HepG2 (cell line): ENCODE data around the gene CSNK1D. TPM values are rescaled to one million over a fixed set of nuclear protein-coding genes. Genes with fewer than 3 reads are reported as not detected.

Experiments used
- AHR ChIP-seq: IDR thresholded peaks from 2 replicates; pipeline ENCODE4 v1.6.1; 2018; ENCODE audit warnings: missing genetic modification reagents, missing compliant biosample characterization
- CAMTA2 ChIP-seq: sonication (generic); formaldehyde crosslinking; IDR thresholded peaks from 2 replicates; pipeline ENCODE4 v1.4.0; 2020; ENCODE audit warnings: mild to moderate bottlenecking, missing genetic modification reagents, borderline replicate concordance
- CBX2 ChIP-seq, 2 experiments: fragments of 200-600 bp in 1 of 2; sonication (generic); formaldehyde crosslinking in 1 of 2; IDR thresholded peaks; 2 replicates each; pipeline versions ENCODE4 v1.7.0 to v1.8.1; 2018 to 2022; ENCODE audit warnings: low read depth in 2 of 2, low read length in 1 of 2, mild to moderate bottlenecking in 1 of 2, missing genetic modification reagents in 1 of 2
- CREB3 ChIP-seq: sonication (generic); formaldehyde crosslinking; IDR thresholded peaks from 2 replicates; pipeline ENCODE4 v1.5.0; 2020; ENCODE audit warnings: missing genetic modification reagents
- EED ChIP-seq: sonication (generic); formaldehyde crosslinking; IDR thresholded peaks from 2 replicates; pipeline ENCODE4 v1.5.0; 2020; ENCODE audit warnings: mild to moderate bottlenecking, missing genetic modification reagents
- EP300 ChIP-seq, 3 experiments: sonication (generic) in 1 of 3; formaldehyde crosslinking in 1 of 3; IDR thresholded peaks; 2 replicates each; pipeline versions ENCODE4 v1.5.1 to v1.6.1; 2011 to 2020; ENCODE audit warnings: low read depth in 2 of 3, low read length in 2 of 3, borderline replicate concordance in 1 of 3, improper control_type of control experiment in 1 of 3, mild to moderate bottlenecking in 1 of 3, missing genetic modification reagents in 1 of 3, moderate library complexity in 1 of 3
- ESRRA ChIP-seq: sonication (generic); formaldehyde crosslinking; IDR thresholded peaks from 2 replicates; pipeline ENCODE4 v1.5.1; 2020; ENCODE audit warnings: mild to moderate bottlenecking, low read depth, missing genetic modification reagents
- GABPA ChIP-seq, 2 experiments: IDR thresholded peaks; 2 replicates each; pipeline ENCODE4 v1.6.1; 2011 to 2016; ENCODE audit warnings: low read depth in 2 of 2, low read length in 1 of 2, missing biosample characterization in 1 of 2, missing genetic modification characterization in 1 of 2
- IRF2 ChIP-seq: IDR thresholded peaks from 2 replicates; pipeline ENCODE4 v1.6.1; 2018; ENCODE audit warnings: missing genetic modification reagents, missing compliant biosample characterization
- JARID2 ChIP-seq: sonication (generic); formaldehyde crosslinking; IDR thresholded peaks from 2 replicates; pipeline ENCODE4 v1.8.1; 2023; ENCODE audit warnings: missing genetic modification reagents, inconsistent platforms; ENCODE audit not compliant: insufficient replicate concordance
- KLF9 ChIP-seq: IDR thresholded peaks from 2 replicates; pipeline ENCODE4 v1.6.1; 2016; ENCODE audit warnings: low read depth
- POGZ ChIP-seq: sonication (generic); formaldehyde crosslinking; IDR thresholded peaks from 2 replicates; pipeline ENCODE4 v1.4.0; 2020; ENCODE audit warnings: mild to moderate bottlenecking, missing genetic modification reagents
- POLR2AphosphoS2 ChIP-seq: IDR thresholded peaks from 2 replicates; pipeline ENCODE4 v1.6.1; 2011; ENCODE audit warnings: low read depth, low read length, improper control_type of control experiment
- PTBP1 ChIP-seq: fragments of 200-400 bp; formaldehyde crosslinking; IDR thresholded peaks from 2 replicates; pipeline ENCODE4 v1.6.1; 2018; ENCODE audit warnings: low read length, low read depth; ENCODE audit not compliant: poor library complexity, severe bottlenecking
- SKI ChIP-seq: fragments of 450-650 bp; IDR thresholded peaks from one replicate; pipeline ENCODE4 v1.6.1; 2018; ENCODE audit warnings: mild to moderate bottlenecking; ENCODE audit not compliant: partially characterized antibody
- SNAPC5 ChIP-seq: sonication (generic); formaldehyde crosslinking; IDR thresholded peaks from 2 replicates; pipeline ENCODE4 v1.8.1; 2023; ENCODE audit warnings: mild to moderate bottlenecking, missing genetic modification reagents, borderline replicate concordance
- SOX13 ChIP-seq, 3 experiments: fragments of 450-650 bp in 1 of 3; sonication (generic) in 1 of 3; formaldehyde crosslinking in 1 of 3; IDR thresholded peaks in 2 of 3; conservative IDR thresholded peaks in 1 of 3; 2 replicates each; pipeline versions ENCODE4 v1.5.0 to v1.6.1; 2016 to 2020; ENCODE audit warnings: antibody characterized with exemption in 1 of 3, mild to moderate bottlenecking in 1 of 3, missing compliant biosample characterization in 1 of 3, missing genetic modification reagents in 1 of 3, moderate library complexity in 1 of 3
- SOX5 ChIP-seq: IDR thresholded peaks from 2 replicates; pipeline ENCODE4 v1.6.1; 2016; ENCODE audit warnings: borderline replicate concordance
- THYN1 ChIP-seq: sonication (generic); formaldehyde crosslinking; IDR thresholded peaks from 2 replicates; pipeline ENCODE4 v1.8.1; 2023; ENCODE audit warnings: low read depth, mild to moderate bottlenecking, moderate library complexity, missing genetic modification reagents, borderline replicate concordance
- ZBTB44 ChIP-seq: sonication (generic); formaldehyde crosslinking; IDR thresholded peaks from 2 replicates; pipeline ENCODE4 v1.4.0; 2020; ENCODE audit warnings: missing genetic modification reagents
- ZFP90 ChIP-seq: sonication (generic); formaldehyde crosslinking; IDR thresholded peaks from 2 replicates; pipeline ENCODE4 v1.8.0; 2022; ENCODE audit warnings: missing genetic modification reagents, mild to moderate bottlenecking, inconsistent platforms, borderline replicate concordance
- ZNF224 ChIP-seq: sonication (generic); formaldehyde crosslinking; IDR thresholded peaks from 2 replicates; pipeline ENCODE4 v1.5.0; 2020; ENCODE audit warnings: mild to moderate bottlenecking, missing genetic modification reagents
- ZNF33B ChIP-seq: sonication (generic); formaldehyde crosslinking; IDR thresholded peaks from 2 replicates; pipeline ENCODE4 v1.5.1; 2020; ENCODE audit warnings: mild to moderate bottlenecking, missing genetic modification reagents
- ZNF749 ChIP-seq: sonication (generic); formaldehyde crosslinking; IDR thresholded peaks from 2 replicates; pipeline ENCODE4 v1.8.0; 2022; ENCODE audit warnings: mild to moderate bottlenecking, missing genetic modification reagents, moderate library complexity, borderline replicate concordance
- polyA plus RNA-seq, 8 experiments: library from polyadenylated mRNA; depleted of rRNA in 3 of 8; stranded (reverse) in 7 of 8; unstranded in 1 of 8; fragments of >200 nt; fragmentation: Illumina TruSeq in 4 of 8; extraction: Trizol in 4 of 8; gene quantifications; 2 replicates each; pipeline versions ENCODE4 v1.2.1 to v1.2.3, GENCODE V29; 2011 to 2016; ENCODE audit warnings: low read depth in 4 of 8, missing spikeins in 1 of 8, mixed read lengths in 1 of 8; ENCODE audit not compliant: insufficient read depth in 1 of 8
- total RNA-seq, 5 experiments: library from RNA; depleted of rRNA; stranded (reverse); fragments of >200 nt; fragmentation: Illumina TruSeq; extraction: Trizol; gene quantifications; 2 replicates each; pipeline ENCODE4 v1.2.3, GENCODE V29; 2016; ENCODE audit warnings: low read depth in 1 of 5

Gene CSNK1D
- total and polyA plus RNA-seq, 2 of the 13 experiments (the other 11 are each of a cell fraction or from before 2014, with no cell fraction given) = 31.5 to 128 TPM

GRCh38 chr17:82292251-82293154 lies 19.0 kb upstream of the CSNK1D start (continued):
- TF ChIP-seq SOX13 (IDR thresholded peaks at IDR 0.05) (no peak), SOX13 (CRISPR knock-in tag; conservative IDR thresholded peaks at IDR 0.05 in 1 of 2, IDR thresholded peaks at IDR 0.05 in 1 of 2) (peak in 1 of 2 experiments; percentile 15; a peak in 1 of 4 replicates), POLR2AphosphoS2 (peak; percentile 99), EED (CRISPR knock-in tag) (no peak), ZNF224 (CRISPR knock-in tag) (peak; percentile 92; the same call in 1 of the 2 replicates), CREB3 (CRISPR knock-in tag) (no peak), ZNF749 (CRISPR knock-in tag) (peak; percentile 83; the same call in 1 of the 2 replicates), GABPA (IDR thresholded peaks at IDR 0.05; ENCODE audit: low read depth, low read length) (peak; percentile 46; the same call in 1 of the 2 replicates), GABPA (CRISPR knock-in tag; IDR thresholded peaks at IDR 0.05; ENCODE audit: low read depth) (peak; percentile 73), POGZ (CRISPR knock-in tag) (no peak), ZFP90 (CRISPR knock-in tag) (peak; percentile 77), ESRRA (CRISPR knock-in tag) (peak; percentile 47), CAMTA2 (CRISPR knock-in tag) (no peak), JARID2 (CRISPR knock-in tag) (peak; percentile 89), ZNF33B (CRISPR knock-in tag) (no peak; the same call in 1 of the 2 replicates), EP300 (IDR thresholded peaks at IDR 0.05; ENCODE audit: low read depth in 2 of 2, low read length in 2 of 2) (peak; percentile 51 to 70), EP300 (CRISPR knock-in tag; IDR thresholded peaks at IDR 0.05; ENCODE audit: borderline replicate concordance) (no peak), KLF9 (CRISPR knock-in tag) (peak; percentile 56; the same call in 1 of the 2 replicates), AHR (CRISPR knock-in tag) (0 out of 2 replicates have a peak, but pooled peaks have one; percentile 49), ZBTB44 (CRISPR knock-in tag) (no peak), THYN1 (CRISPR knock-in tag) (peak; percentile 98), SOX5 (CRISPR knock-in tag) (0 out of 2 replicates have a peak, but pooled peaks have one; percentile 25), SNAPC5 (CRISPR knock-in tag) (peak; percentile 92; the same call in 1 of the 2 replicates), CBX2 (IDR thresholded peaks at IDR 0.05; ENCODE audit: low read depth, low read length) (no peak), CBX2 (CRISPR knock-in tag; IDR thresholded peaks at IDR 0.05; ENCODE audit: low read depth) (peak; percentile 33; the same call in 1 of the 2 replicates), SKI (peak; percentile 73), PTBP1 (peak; percentile 49), IRF2 (CRISPR knock-in tag) (peak; percentile 69; the same call in 1 of the 2 replicates)
